AG09319 (cell line): ENCODE measurements around the gene SLC6A12.

Experiments
- DNase-seq: peaks from one replicate; pipeline ENCODE4 v3.0.0-alpha.2; 2010; ENCODE audit warnings: low read depth; ENCODE audit errors: extremely low read depth
- TF ChIP-seq, protein P1 (sequence below): IDR thresholded peaks from 2 replicates; pipeline ENCODE4 v1.5.1; 2011; ENCODE audit warnings: low read depth, mild to moderate bottlenecking, inconsistent platforms, low read length, moderate library complexity

Gene SLC6A12

DNA sequence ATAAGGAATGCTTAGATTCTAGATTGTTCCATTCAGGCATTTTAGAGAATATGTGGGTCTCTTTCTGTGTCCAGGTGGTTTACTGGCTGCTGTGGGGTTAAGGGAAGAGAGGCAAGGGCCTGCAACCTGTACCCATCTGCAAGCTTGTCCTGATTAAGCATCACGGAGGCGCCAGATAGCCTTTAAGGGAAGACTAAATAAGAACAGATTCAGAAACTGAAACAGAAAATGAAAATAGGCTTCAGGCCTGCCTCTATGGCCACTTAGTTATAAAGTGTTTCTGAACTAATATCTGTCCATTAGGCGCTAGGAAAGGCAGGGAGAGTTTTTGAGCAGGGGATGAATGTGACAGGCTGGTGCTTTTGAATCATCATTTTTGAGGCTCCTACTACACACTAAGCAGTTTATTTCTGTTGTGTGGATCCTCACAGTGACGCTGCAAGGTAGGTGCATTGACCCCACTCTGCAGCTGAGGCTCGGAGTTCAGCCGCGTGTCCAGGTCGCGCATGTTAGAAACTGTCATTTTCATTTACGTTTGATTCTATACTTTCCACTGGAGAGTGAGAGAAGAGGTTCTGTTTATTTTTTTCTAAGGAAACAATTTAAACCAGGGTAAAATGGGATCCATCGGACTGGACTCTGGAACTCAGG lies 47.4 kb downstream of the SLC6A12 start:
- TF ChIP-seq, protein P1, sequence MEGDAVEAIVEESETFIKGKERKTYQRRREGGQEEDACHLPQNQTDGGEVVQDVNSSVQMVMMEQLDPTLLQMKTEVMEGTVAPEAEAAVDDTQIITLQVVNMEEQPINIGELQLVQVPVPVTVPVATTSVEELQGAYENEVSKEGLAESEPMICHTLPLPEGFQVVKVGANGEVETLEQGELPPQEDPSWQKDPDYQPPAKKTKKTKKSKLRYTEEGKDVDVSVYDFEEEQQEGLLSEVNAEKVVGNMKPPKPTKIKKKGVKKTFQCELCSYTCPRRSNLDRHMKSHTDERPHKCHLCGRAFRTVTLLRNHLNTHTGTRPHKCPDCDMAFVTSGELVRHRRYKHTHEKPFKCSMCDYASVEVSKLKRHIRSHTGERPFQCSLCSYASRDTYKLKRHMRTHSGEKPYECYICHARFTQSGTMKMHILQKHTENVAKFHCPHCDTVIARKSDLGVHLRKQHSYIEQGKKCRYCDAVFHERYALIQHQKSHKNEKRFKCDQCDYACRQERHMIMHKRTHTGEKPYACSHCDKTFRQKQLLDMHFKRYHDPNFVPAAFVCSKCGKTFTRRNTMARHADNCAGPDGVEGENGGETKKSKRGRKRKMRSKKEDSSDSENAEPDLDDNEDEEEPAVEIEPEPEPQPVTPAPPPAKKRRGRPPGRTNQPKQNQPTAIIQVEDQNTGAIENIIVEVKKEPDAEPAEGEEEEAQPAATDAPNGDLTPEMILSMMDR, result no peak
- no peak for DNase-seq

DNA sequence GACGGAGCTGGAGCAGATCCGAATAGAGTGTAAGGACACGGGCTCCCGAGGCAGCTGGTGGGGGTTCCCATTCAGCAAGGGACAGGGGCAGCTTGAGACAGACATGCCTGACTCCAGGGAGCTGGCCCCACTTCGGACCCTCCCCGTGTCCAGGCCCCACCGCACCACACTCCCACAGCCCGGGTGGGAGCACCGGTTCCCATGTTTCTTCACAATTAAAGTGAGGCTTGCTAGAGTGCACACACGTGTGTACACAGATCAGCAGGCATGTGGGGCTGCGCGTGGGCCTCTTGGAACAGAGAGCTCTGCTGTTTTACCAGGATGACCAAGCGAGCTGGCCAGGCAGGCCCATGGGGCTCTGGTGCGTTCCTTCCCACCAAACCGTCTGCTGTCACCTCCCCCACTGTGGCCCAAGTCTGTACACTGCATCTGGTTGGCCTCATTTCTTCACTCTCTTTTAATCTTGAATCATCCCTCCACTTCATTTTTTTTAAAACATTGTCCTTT lies 48.0 kb downstream of the SLC6A12 start:
- TF ChIP-seq, protein P1, result no peak
- DNase-seq, result no peak

DNA sequence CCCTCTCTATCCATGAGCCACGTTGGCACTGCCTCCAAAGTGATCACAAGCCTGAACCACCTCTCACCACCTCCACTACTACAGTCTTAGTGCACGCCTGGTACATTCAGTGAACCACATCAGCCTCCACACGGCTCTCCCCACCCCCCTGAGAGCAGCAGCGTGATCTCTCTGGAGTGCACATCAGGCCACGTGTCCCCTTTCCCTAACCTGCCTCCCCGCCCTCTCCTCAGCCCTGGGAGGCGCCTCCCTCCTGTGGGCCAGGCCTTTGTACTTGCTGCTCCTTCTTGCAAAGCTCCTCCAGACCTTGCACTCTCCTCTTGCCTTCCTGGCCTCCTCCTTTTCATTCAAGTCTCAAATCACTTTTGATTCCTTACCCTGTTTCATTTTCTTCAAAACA lies 49.8 kb downstream of the SLC6A12 start:
- TF ChIP-seq, protein P1, result no peak
- no peak for DNase-seq

DNA sequence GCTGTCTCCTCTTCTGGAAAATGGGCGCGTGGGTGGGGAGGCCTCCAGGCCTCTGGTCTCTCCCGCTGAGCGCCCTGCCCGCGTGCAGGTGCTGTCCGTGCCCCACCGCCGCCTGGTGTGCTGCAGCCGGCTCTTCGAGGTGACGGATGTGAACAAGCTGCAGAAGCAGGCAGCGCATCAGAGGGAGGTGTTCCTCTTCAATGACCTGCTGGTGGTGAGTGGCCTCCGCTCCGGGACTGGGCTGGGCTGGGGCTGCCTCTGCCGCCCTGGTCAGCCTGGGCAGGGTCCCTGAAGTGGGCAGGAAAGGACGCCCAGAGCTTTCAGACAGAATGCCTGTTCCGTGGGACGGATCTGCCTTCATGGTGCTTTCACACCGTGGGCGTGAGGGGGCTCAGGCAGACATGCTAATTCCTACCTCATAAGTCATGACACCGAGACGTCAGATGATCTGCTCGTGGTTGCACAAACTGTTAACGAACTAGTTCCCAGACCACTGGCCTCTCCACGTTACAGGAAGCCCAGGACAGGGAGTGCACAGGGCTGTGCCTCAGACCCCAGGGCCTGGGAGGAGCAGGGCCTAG lies 50.5 kb downstream of the SLC6A12 start:
- TF ChIP-seq, protein P1, result no peak
- DNase-seq, result no peak

DNA sequence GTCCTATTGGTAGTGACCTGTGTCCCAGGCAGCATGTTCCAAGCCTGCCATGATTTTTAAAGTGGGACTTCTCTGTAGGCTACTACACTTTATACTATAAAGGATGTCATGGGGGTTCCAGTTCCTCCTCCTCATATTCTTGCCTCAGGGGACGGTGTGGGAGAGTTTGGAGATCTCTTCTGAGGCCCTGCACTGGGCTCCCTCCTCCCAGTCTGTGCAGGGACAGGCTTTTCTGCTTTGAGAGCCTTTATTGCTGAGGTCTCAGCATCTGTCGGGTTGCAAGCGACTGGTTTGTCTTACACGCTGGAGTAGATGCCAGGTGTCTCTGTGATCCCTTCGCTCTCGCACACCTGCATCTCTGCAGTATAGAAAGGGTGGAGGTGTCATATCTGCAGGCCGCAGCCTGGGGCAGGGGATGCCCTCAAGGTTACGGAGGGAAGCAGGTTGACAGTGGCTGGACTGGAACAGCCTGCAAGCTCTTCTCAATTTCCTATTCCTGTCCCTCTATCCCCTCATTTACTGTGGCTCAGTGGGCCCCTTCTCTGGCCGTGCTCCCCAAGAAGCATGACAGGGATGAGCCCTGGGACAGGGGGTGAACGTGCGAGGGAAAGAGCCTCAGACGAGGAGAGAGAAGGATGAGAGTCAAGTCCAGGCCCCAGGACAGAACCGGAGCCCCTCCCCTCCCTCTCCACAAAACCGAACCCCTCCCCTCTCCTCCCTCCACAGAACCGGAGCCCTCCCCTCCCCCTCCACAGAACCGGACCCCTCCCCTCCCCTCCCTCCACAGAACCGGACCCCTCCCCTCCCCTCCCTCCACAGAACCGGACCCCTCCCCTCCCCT lies 51.3 kb downstream of the SLC6A12 start:
- no peak for DNase-seq

DNA sequence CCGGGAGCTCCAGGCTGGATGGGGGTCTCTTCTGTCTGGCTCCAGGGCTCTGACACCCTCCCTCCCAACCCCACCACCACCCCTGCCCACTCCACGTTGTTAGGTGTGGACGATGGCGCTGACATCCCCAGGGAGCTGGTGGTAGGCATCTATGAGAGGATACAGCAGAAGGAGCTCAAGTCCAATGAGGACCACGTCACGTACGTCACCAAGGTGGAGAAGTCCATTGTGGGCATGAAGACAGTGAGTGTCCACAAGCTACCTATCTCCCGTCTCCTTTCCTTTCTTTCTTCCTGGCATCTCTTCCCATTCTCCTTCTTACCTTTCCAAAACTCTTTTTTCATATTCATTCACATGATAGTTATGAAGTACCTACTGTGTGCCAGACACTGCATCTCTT lies 52.1 kb downstream of the SLC6A12 start:
- TF ChIP-seq, protein P1, result no peak
- no peak for DNase-seq

More for the DNA sequence above, 51.3 kb downstream of the SLC6A12 start:
- TF ChIP-seq, protein P1, result no peak

DNA sequence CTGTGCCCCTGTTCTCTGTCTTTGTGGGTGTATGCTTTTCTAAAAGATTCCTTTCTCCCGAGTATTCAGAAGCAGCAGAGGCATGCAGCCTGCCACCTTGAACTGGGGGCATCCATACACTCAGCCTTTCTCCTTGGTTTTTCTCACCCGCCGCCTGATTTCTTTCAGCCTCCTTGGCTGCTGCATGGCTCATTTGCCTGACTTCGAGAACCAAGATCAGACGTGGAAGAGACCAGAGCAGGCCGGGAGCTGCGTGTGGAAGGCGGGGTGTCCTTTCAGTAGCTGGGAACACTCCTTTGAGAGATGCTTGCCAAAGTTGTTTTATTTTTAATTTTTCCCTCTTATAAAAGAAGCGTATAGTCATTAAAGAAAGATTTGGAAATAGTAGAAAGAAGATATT lies 53.1 kb downstream of the SLC6A12 start:
- DNase-seq, result no peak
- TF ChIP-seq, protein P1, result no peak
